Stimulated activated CD4-positive, alpha-beta T cell treated with anti-CD3 and anti-CD28 coated beads, Interleukin-1b, Interleukin-23, amount 100 ng/mL, for 4 hours (primary cell): ENCODE data around the gene NOLC1.
"Not testable (repeated sequence)": the region's sequence is repeated elsewhere in the genome, so short reads cannot be mapped to it uniquely, and the experiment has no call there.

ENCODE experiments used
- DNase-seq, 2 donors: peaks; one replicate each; pipeline ENCODE4 v3.0.0-alpha.2; 2020; ENCODE audit warnings: low read depth in 2 of 2

Gene NOLC1

GRCh38 chr10:102153093-102153620 is 968 bp downstream of the NOLC1 start:
- no peak for DNase-seq

GRCh38 chr10:102154466-102155116 is 2.4 kb downstream of the NOLC1 start:
- DNase-seq, result no peak

- DNase-seq, result no peak
Measured at GRCh38 chr10:102157224-102157623, 5.0 kb downstream of the NOLC1 start.

DNA sequence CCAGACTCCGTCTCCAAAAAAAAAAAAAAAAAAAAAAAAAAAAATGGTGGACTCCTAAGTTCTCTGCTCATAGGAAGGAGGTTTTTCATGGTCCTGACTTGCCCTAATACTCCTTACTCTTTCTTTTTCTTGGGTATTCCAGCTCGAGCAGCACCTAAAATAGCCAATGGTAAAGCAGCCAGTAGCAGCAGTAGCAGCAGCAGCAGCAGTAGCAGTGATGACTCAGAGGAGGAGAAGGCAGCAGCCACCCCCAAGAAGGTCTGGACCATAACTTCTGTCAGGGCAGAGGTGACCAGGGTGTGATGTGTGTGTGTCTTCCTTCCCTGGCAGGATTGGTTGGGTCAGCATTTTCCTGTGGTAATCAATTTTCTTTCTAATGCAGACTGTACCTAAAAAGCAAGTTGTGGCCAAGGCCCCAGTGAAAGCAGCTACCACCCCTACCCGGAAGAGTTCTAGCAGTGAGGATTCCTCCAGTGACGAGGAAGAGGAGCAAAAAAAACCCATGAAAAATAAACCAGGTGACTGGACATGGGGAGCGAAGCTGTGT is 6.9 kb downstream of the NOLC1 start:
- no peak for DNase-seq

- DNase-seq, result no peak
Measured at GRCh38 chr10:102159831-102160230, 7.6 kb downstream of the NOLC1 start.

GRCh38 chr10:102163342-102163989 is 11.3 kb downstream of the NOLC1 start:
- no peak for DNase-seq

GRCh38 chr10:102167861-102168260 is 15.7 kb downstream of the NOLC1 start:
- no peak for DNase-seq

DNA sequence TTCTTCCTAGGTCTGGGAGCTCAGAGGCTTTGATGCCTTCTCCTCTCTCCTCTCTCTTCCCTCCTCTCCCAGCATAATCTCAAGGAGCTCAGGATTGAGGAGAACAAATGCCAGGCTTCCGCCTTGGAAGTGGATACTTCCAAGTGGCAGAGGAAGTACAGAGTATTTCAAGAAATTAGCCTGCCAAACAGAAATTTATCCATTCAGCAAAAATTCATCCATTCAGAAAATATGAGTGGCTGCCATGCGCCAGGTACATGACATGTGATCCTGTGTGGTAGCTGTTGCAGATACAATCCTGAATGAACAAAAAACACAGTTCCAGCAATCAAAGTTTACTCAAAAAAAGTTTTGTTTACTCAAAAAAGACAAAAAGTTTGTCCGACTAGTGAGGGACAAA is 18.4 kb downstream of the NOLC1 start:
- no peak for DNase-seq

- DNase-seq, result no peak
Measured at GRCh38 chr10:102172288-102172687, 20.1 kb downstream of the NOLC1 start.

DNA sequence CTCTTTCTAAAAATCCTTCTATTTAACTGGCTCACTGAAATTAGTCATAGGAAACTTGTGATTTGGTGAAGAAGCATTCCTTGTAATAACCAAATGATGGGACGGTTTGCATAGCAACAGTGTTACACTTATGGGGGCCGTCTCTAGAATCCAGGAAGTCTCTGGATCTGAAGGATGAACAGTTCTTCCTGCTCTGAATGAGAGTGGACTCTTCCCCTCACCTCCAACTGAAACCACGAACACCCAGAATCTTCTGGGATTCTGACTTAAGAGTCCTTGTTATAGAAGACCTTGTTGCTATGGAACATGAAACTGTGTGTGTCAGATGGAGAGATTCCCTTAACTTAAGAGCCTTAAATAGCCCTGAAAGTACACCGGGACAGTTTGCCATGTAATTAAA is 23.2 kb downstream of the NOLC1 start:
- DNase-seq, result no peak

DNA sequence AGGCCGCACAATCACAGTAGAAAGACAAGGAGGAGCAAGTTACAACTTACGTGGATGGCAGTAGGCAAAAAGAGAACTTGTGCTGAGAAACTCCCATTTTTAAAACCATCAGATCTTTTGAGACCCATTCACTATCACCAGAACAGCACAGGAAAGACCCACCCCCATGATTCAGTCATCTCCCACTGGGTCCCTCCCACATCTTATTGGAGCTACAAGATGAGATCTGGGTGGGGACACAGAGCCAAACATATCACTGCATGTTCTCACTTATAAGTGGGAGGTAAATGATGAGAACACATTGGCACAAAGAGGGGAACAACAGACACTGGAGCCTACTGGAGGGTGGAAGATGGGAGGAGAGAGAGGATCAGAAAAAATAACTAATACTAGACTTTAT is 32.4 kb downstream of the NOLC1 start:
- no peak for DNase-seq

GRCh38 chr10:102185272-102185671 is 33.1 kb downstream of the NOLC1 start:
- no peak for DNase-seq

- DNase-seq, result no peak
Measured at GRCh38 chr10:102185811-102186527, 33.8 kb downstream of the NOLC1 start.

DNA sequence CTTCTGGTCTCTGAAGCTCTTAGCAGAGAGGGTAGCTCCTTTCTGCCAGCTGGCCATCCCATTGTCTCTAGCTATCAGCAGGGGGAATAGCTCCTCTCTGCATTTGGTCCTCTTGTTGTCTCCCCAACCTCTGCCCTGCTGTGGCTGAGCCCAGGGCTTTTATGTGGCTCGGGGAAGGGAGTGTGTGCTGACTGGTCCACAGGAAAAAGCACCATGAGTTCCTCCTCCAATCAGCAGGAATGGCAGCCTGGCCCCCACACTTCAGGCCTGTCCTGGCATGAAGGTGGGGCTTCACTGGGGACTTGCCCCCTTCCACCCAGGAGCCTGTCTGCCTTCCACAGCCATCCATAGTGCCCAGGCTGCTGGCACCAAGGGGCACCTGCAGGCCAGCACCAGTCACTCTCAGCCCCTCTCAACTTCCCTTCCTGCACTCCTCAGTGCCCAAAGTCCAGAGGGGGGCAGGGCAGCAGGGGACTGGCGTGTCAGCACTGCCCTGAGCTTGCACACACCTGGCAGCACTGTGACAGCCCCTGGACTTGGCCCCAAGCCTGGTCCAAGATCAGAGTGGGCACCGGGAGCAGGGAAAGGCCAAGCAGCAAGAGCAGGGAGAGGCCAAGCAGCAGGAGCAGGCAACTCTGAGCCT is 36.2 kb downstream of the NOLC1 start:
- DNase-seq, result no peak

DNA sequence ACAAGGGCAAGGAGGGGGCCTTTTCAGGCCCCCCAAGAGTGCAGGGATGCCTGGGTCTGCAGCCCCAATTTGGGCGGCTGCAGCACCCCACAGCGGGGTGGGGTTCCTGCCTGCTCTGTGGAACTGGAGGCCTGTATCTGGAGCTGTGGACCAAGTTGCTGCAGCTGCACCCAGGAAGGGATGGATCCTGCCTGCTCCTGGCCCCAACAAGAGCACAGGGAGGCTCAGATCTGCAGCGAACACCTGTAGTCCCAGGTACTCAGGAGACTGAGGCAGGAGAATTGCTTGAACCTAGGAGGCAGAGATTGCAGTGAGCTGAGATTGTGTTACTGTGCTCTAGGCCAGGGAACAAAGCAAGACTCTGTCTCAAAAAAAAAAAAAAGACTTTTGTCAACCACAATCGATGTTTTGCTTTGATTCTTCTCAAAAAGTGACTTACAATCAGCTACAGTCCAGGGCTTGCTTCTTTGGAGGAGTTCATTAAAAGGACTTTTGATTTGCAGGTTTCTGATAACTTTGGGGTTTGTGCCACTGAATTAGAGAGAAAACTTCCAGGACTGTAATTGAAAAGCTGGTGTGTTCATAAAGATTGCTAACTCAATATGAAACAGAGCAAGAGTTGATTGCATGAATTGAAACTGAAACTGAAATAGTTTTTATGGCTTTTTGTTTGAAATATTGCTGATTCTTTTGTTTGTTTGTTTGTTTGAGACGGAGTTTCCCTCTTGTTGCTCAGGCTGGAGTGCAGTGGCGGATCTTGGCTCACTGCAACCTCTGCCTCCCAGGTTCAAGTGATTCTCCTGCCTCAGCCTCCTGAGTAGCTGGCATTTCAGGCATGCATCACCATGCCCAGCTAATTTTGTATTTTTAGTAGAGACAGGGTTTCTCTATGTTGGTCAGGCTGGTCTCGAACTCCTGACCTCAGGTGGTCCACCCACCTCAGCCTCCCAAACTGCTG is 37.0 kb downstream of the NOLC1 start:
- DNase-seq, result not testable (repeated sequence)

DNA sequence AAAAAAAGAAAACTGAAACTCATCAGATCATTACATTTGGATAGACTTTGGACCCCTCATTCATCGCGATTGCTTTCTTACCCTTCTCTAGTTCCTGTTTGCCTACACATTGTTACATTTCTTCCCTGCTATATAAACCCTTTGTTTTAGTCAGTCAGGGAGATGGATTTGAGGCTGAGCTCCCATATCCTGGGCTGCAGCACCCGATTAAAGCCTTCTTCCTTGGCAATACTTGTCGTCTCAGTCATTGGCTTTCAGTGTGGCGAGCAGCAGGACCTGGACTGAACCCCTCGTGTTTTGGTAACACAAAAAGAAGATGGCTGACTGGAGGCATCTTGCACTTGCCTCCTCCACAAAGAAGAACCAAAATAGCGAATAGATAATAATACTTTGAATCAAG is 39.8 kb downstream of the NOLC1 start:
- no peak for DNase-seq

- DNase-seq, result no peak
Measured at GRCh38 chr10:102195296-102195870, 43.2 kb downstream of the NOLC1 start.

- DNase-seq, result no peak
Measured at GRCh38 chr10:102196893-102197292, 44.7 kb downstream of the NOLC1 start.

- no peak for DNase-seq
Measured at GRCh38 chr10:102198027-102198426, 45.8 kb downstream of the NOLC1 start.
